ENCODE data around the gene BABAM2.

DNA sequence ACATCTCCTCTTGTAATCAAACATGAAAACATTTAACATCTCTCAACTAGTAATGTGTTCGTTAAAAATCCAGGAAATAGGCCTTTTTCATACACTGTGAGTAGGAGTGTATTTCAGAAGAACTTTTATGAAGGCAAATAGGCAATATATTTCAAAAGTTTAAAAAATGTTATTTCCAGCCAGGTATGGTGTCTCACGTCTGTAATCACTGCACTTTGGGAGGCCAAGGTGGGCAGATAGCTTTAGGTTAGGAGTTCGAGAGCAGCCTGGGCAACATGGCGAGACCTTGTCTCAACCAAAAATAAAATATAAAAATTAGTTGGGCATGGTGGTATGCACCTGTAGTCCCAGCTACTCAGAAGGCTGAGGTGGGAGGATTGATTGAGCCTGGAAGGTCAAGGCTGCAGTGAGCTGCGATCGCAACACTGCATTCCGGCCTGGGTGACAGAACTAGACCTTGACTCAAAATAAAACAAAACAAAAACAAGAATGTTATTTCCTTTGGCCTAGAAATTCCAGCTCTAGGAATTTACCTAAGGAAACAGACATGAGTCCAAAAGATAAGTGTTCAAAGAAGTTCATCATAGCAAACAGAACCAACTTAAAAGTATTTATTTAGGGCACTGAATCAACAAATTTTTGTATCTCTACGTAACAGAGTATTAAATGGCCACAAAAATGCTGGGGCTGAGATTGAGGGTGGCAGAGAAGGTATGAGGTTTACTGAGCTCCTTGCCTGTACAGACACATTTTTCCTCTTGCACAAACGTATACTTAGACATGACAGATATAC lies 15.2 kb upstream of the BABAM2 start:
- no peak for TF ChIP-seq EZH2 (IDR thresholded peaks at IDR 0.05; ENCODE audit: borderline replicate concordance)
- TF ChIP-seq, protein P1, sequence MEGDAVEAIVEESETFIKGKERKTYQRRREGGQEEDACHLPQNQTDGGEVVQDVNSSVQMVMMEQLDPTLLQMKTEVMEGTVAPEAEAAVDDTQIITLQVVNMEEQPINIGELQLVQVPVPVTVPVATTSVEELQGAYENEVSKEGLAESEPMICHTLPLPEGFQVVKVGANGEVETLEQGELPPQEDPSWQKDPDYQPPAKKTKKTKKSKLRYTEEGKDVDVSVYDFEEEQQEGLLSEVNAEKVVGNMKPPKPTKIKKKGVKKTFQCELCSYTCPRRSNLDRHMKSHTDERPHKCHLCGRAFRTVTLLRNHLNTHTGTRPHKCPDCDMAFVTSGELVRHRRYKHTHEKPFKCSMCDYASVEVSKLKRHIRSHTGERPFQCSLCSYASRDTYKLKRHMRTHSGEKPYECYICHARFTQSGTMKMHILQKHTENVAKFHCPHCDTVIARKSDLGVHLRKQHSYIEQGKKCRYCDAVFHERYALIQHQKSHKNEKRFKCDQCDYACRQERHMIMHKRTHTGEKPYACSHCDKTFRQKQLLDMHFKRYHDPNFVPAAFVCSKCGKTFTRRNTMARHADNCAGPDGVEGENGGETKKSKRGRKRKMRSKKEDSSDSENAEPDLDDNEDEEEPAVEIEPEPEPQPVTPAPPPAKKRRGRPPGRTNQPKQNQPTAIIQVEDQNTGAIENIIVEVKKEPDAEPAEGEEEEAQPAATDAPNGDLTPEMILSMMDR (IDR thresholded peaks at IDR 0.05; ENCODE audit: poor library complexity) = no peak

Data from hepatocyte (in vitro differentiated cells).